ENCODE data around the gene ZNF407.
A peak's percentile ranks its signal among the peaks of the same experiment; 100 is the strongest.

The ZNF407 gene

GRCh38 chr18:74630804-74631203 is 33.1 kb downstream of the ZNF407 start:
- DNase-seq, result no peak

- no peak for DNase-seq
Measured at GRCh38 chr18:74631212-74631611, 33.5 kb downstream of the ZNF407 start.

- DNase-seq, result no peak
Measured at GRCh38 chr18:74631623-74632350, 34.1 kb downstream of the ZNF407 start.

- DNase-seq, result no peak
Measured at GRCh38 chr18:74632351-74632679, 34.6 kb downstream of the ZNF407 start.

GRCh38 chr18:74632856-74633255 is 35.2 kb downstream of the ZNF407 start:
- no peak for DNase-seq

GRCh38 chr18:74633652-74634352 is 36.1 kb downstream of the ZNF407 start:
- DNase-seq, result no peak

GRCh38 chr18:74635224-74635975 is 37.7 kb downstream of the ZNF407 start:
- no peak for DNase-seq

- DNase-seq, result no peak
Measured at GRCh38 chr18:74637070-74637469, 39.4 kb downstream of the ZNF407 start.

GRCh38 chr18:74638210-74638609 is 40.5 kb downstream of the ZNF407 start:
- DNase-seq, result no peak

- DNase-seq, result no peak
Measured at GRCh38 chr18:74644713-74645112, 47.0 kb downstream of the ZNF407 start.

GRCh38 chr18:74645679-74646078 is 48.0 kb downstream of the ZNF407 start:
- DNase-seq, result no peak

GRCh38 chr18:74651327-74652128 is 53.9 kb downstream of the ZNF407 start:
- no peak for DNase-seq

GRCh38 chr18:74652392-74652988 is 54.8 kb downstream of the ZNF407 start:
- DNase-seq, result peak; percentile 37

- DNase-seq, result peak; percentile 9
Measured at GRCh38 chr18:74654638-74655037, 57.0 kb downstream of the ZNF407 start.

- no peak for DNase-seq
Measured at GRCh38 chr18:74661008-74661407, 63.3 kb downstream of the ZNF407 start.

- DNase-seq, result no peak
Measured at GRCh38 chr18:74661691-74662090, 64.0 kb downstream of the ZNF407 start.

- DNase-seq, result no peak
Measured at GRCh38 chr18:74662622-74663021, 65.0 kb downstream of the ZNF407 start.

- no peak for DNase-seq
Measured at GRCh38 chr18:74665346-74665745, 67.7 kb downstream of the ZNF407 start.

GRCh38 chr18:74665905-74666304 is 68.2 kb downstream of the ZNF407 start:
- no peak for DNase-seq

GRCh38 chr18:74669136-74669798 is 71.6 kb downstream of the ZNF407 start:
- no peak for DNase-seq

- no peak for DNase-seq
Measured at GRCh38 chr18:74672371-74672770, 74.7 kb downstream of the ZNF407 start.

- no peak for DNase-seq
Measured at GRCh38 chr18:74674487-74674886, 76.8 kb downstream of the ZNF407 start.

Data from kidney glomerular epithelial cell (primary cell).